HepG2 (cell line): ENCODE results near the gene KRT12. TPM values are rescaled to one million over a fixed set of nuclear protein-coding genes. Genes with fewer than 3 reads are reported as not detected.

ENCODE experiments used
- HHEX ChIP-seq: IDR thresholded peaks from 2 replicates; pipeline ENCODE4 v1.6.1; 2016; ENCODE audit warnings: control low read depth
- KAT2B ChIP-seq: fragments of 150-350 bp; IDR thresholded peaks from 2 replicates; pipeline ENCODE4 v1.6.1; 2014; ENCODE audit warnings: low read depth, low read length, borderline replicate concordance
- RAD21 ChIP-seq: fragments of 450-650 bp; formaldehyde crosslinking; IDR thresholded peaks from 2 replicates; pipeline ENCODE4 v1.5.0; 2020; ENCODE audit warnings: mild to moderate bottlenecking
- ZFAT ChIP-seq: sonication (generic); formaldehyde crosslinking; conservative IDR thresholded peaks from 2 replicates; pipeline ENCODE4 v1.8.1; 2023; ENCODE audit warnings: missing genetic modification reagents, inconsistent platforms
- ZFP36 ChIP-seq: fragments of 150-350 bp; IDR thresholded peaks from 2 replicates; pipeline ENCODE4 v1.6.1; 2018; ENCODE audit warnings: borderline replicate concordance, low read length, low read depth; ENCODE audit not compliant: partially characterized antibody
- ZNF24 ChIP-seq: fragments of 450-650 bp; IDR thresholded peaks from 2 replicates; pipeline ENCODE4 v1.6.1; 2017; ENCODE audit warnings: antibody characterized with exemption, mild to moderate bottlenecking
- ZSCAN25 ChIP-seq: sonication (generic); formaldehyde crosslinking; IDR thresholded peaks from 2 replicates; pipeline ENCODE4 v1.8.0; 2022; ENCODE audit warnings: mild to moderate bottlenecking, missing genetic modification reagents
- polyA plus RNA-seq, 8 experiments: library from polyadenylated mRNA; depleted of rRNA in 3 of 8; stranded (reverse) in 7 of 8; unstranded in 1 of 8; fragments of >200 nt; fragmentation: Illumina TruSeq in 4 of 8; extraction: Trizol in 4 of 8; gene quantifications; 2 replicates each; pipeline versions ENCODE4 v1.2.1 to v1.2.3, GENCODE V29; 2011 to 2016; ENCODE audit warnings: low read depth in 4 of 8, missing spikeins in 1 of 8, mixed read lengths in 1 of 8; ENCODE audit not compliant: insufficient read depth in 1 of 8
- total RNA-seq, 5 experiments: library from RNA; depleted of rRNA; stranded (reverse); fragments of >200 nt; fragmentation: Illumina TruSeq; extraction: Trizol; gene quantifications; 2 replicates each; pipeline ENCODE4 v1.2.3, GENCODE V29; 2016; ENCODE audit warnings: low read depth in 1 of 5
- TF ChIP-seq, protein P1 (sequence below): sonication (generic); formaldehyde crosslinking; IDR thresholded peaks from 2 replicates; pipeline ENCODE4 v1.8.0; 2023; ENCODE audit warnings: mild to moderate bottlenecking, missing genetic modification reagents
- TF ChIP-seq, protein P2 (sequence below): sonication (generic); formaldehyde crosslinking; IDR thresholded peaks from 2 replicates; pipeline ENCODE4 v1.4.0; 2020; ENCODE audit warnings: missing genetic modification reagents
- TF ChIP-seq, protein P3 (sequence below): sonication (generic); formaldehyde crosslinking; IDR thresholded peaks from 2 replicates; pipeline ENCODE4 v1.9.0; 2021; ENCODE audit warnings: mild to moderate bottlenecking, missing genetic modification reagents
- TF ChIP-seq, protein P4 (sequence below): IDR thresholded peaks from 2 replicates; pipeline ENCODE4 v1.6.1; 2016; ENCODE audit warnings: low read depth, control low read depth
- TF ChIP-seq, protein P5 (sequence below): sonication (generic); formaldehyde crosslinking; IDR thresholded peaks from 2 replicates; pipeline ENCODE4 v1.5.0; 2020; ENCODE audit warnings: mild to moderate bottlenecking, missing genetic modification reagents
- TF ChIP-seq, protein P6 (sequence below): sonication (generic); formaldehyde crosslinking; IDR thresholded peaks from 2 replicates; pipeline ENCODE4 v1.8.0; 2022; ENCODE audit warnings: mild to moderate bottlenecking, missing genetic modification reagents, moderate library complexity
- TF ChIP-seq, protein P7 (sequence below): sonication (generic); formaldehyde crosslinking; IDR thresholded peaks from 2 replicates; pipeline ENCODE4 v1.4.0; 2020; ENCODE audit warnings: missing genetic modification reagents

Gene KRT12
- total and polyA plus RNA-seq, 2 of the 13 experiments (the other 11 are each of a cell fraction or from before 2014, with no cell fraction given): 0.07 to 0.09 TPM

DNA sequence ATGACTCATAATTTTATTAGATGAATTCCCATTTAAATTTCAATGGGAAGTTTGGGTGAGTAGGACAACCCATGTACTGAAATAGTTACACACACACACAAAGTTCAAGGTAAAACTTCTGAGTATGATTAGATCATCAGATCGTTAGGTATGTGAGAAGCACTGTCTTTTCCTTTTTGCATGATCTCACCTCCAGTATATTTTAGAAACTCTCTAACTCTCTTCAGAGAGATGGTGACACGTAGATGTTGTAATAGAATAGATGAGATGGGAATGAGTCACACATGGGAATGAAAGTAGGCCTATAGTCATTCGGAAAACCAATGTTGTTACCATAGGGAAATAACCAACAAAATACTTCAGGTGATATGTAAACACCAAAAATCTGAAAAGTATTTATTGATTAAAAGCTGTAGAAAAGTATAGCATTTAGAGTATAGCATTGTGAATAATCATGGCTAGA is 48.2 kb upstream of the KRT12 start (continued):
- TF ChIP-seq, protein P1, sequence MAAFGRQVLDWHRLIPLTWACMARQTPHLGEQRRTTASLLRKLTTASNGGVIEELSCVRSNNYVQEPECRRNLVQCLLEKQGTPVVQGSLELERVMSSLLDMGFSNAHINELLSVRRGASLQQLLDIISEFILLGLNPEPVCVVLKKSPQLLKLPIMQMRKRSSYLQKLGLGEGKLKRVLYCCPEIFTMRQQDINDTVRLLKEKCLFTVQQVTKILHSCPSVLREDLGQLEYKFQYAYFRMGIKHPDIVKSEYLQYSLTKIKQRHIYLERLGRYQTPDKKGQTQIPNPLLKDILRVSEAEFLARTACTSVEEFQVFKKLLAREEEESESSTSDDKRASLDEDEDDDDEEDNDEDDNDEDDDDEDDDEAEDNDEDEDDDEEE: no peak
- TF ChIP-seq ZSCAN25 (CRISPR knock-in tag): no peak
- TF ChIP-seq, protein P2, sequence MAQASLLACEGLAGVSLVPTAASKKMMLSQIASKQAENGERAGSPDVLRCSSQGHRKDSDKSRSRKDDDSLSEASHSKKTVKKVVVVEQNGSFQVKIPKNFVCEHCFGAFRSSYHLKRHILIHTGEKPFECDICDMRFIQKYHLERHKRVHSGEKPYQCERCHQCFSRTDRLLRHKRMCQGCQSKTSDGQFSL (CRISPR knock-in tag): no peak
- TF ChIP-seq, protein P3, sequence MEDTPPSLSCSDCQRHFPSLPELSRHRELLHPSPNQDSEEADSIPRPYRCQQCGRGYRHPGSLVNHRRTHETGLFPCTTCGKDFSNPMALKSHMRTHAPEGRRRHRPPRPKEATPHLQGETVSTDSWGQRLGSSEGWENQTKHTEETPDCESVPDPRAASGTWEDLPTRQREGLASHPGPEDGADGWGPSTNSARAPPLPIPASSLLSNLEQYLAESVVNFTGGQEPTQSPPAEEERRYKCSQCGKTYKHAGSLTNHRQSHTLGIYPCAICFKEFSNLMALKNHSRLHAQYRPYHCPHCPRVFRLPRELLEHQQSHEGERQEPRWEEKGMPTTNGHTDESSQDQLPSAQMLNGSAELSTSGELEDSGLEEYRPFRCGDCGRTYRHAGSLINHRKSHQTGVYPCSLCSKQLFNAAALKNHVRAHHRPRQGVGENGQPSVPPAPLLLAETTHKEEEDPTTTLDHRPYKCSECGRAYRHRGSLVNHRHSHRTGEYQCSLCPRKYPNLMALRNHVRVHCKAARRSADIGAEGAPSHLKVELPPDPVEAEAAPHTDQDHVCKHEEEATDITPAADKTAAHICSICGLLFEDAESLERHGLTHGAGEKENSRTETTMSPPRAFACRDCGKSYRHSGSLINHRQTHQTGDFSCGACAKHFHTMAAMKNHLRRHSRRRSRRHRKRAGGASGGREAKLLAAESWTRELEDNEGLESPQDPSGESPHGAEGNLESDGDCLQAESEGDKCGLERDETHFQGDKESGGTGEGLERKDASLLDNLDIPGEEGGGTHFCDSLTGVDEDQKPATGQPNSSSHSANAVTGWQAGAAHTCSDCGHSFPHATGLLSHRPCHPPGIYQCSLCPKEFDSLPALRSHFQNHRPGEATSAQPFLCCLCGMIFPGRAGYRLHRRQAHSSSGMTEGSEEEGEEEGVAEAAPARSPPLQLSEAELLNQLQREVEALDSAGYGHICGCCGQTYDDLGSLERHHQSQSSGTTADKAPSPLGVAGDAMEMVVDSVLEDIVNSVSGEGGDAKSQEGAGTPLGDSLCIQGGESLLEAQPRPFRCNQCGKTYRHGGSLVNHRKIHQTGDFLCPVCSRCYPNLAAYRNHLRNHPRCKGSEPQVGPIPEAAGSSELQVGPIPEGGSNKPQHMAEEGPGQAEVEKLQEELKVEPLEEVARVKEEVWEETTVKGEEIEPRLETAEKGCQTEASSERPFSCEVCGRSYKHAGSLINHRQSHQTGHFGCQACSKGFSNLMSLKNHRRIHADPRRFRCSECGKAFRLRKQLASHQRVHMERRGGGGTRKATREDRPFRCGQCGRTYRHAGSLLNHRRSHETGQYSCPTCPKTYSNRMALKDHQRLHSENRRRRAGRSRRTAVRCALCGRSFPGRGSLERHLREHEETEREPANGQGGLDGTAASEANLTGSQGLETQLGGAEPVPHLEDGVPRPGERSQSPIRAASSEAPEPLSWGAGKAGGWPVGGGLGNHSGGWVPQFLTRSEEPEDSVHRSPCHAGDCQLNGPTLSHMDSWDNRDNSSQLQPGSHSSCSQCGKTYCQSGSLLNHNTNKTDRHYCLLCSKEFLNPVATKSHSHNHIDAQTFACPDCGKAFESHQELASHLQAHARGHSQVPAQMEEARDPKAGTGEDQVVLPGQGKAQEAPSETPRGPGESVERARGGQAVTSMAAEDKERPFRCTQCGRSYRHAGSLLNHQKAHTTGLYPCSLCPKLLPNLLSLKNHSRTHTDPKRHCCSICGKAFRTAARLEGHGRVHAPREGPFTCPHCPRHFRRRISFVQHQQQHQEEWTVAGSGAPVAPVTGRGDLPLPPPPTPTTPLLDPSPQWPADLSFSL (CRISPR knock-in tag): no peak
- TF ChIP-seq ZNF24: no peak
- no peak for TF ChIP-seq RAD21 (CRISPR knock-in tag)
- TF ChIP-seq, protein P4, sequence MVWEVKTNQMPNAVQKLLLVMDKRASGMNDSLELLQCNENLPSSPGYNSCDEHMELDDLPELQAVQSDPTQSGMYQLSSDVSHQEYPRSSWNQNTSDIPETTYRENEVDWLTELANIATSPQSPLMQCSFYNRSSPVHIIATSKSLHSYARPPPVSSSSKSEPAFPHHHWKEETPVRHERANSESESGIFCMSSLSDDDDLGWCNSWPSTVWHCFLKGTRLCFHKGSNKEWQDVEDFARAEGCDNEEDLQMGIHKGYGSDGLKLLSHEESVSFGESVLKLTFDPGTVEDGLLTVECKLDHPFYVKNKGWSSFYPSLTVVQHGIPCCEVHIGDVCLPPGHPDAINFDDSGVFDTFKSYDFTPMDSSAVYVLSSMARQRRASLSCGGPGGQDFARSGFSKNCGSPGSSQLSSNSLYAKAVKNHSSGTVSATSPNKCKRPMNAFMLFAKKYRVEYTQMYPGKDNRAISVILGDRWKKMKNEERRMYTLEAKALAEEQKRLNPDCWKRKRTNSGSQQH (CRISPR knock-in tag): no peak
- TF ChIP-seq, protein P5, sequence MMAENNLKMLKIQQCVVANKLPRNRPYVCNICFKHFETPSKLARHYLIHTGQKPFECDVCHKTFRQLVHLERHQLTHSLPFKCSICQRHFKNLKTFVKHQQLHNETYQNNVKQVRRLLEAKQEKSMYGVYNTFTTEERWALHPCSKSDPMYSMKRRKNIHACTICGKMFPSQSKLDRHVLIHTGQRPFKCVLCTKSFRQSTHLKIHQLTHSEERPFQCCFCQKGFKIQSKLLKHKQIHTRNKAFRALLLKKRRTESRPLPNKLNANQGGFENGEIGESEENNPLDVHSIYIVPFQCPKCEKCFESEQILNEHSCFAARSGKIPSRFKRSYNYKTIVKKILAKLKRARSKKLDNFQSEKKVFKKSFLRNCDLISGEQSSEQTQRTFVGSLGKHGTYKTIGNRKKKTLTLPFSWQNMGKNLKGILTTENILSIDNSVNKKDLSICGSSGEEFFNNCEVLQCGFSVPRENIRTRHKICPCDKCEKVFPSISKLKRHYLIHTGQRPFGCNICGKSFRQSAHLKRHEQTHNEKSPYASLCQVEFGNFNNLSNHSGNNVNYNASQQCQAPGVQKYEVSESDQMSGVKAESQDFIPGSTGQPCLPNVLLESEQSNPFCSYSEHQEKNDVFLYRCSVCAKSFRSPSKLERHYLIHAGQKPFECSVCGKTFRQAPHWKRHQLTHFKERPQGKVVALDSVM: no peak
- TF ChIP-seq, protein P6, sequence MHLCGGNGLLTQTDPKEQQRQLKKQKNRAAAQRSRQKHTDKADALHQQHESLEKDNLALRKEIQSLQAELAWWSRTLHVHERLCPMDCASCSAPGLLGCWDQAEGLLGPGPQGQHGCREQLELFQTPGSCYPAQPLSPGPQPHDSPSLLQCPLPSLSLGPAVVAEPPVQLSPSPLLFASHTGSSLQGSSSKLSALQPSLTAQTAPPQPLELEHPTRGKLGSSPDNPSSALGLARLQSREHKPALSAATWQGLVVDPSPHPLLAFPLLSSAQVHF: no peak
- TF ChIP-seq ZFAT (CRISPR knock-in tag): no peak
- TF ChIP-seq ZFP36: no peak
- no peak for TF ChIP-seq HHEX
- TF ChIP-seq, protein P7, sequence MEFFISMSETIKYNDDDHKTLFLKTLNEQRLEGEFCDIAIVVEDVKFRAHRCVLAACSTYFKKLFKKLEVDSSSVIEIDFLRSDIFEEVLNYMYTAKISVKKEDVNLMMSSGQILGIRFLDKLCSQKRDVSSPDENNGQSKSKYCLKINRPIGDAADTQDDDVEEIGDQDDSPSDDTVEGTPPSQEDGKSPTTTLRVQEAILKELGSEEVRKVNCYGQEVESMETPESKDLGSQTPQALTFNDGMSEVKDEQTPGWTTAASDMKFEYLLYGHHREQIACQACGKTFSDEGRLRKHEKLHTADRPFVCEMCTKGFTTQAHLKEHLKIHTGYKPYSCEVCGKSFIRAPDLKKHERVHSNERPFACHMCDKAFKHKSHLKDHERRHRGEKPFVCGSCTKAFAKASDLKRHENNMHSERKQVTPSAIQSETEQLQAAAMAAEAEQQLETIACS (CRISPR knock-in tag): no peak
- 0 out of 2 replicates have a peak, but pooled peaks have one; percentile 9 for TF ChIP-seq KAT2B
